ENCODE data around the gene ASB3. TPM values are rescaled to one million over a fixed set of nuclear protein-coding genes. Genes with fewer than 3 reads are reported as not detected.

Gene ASB3
- total and polyA plus RNA-seq, 9 of the 15 experiments (the other 6 are each of a cell fraction or from before 2014, with no cell fraction given): 13.6 to 35.3 (median 18.7) TPM

DNA sequence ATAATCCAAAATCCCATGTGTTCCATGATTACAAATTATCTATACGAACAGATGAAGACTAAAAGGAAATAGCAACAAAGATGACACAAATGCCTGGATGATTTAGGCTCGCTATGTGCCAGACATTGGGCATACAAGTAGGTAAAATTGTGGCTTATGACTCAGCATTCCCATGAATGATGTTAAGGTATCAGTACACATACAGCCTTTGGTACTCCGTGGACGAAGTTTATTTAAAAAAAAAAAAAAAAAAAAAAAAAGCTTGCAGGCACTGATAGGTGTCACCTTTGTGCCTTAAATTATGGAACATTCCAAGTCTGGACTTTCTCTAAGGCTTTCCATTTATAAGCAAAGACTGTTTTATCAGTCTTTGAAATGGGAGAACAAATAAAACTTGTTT, 16.5 kb downstream of the ASB3 start (continued):
- TF ChIP-seq ZBTB40 (IDR thresholded peaks at IDR 0.05) (peak; percentile 72), ZBTB40 (CRISPR knock-in tag; IDR thresholded peaks at IDR 0.05) (no peak), ZNF23 (CRISPR knock-in tag; IDR thresholded peaks at IDR 0.05) (no peak), BACH1 (tag; IDR thresholded peaks at IDR 0.05) (peak; percentile 30; the same call in 1 of the 2 replicates), POLR2AphosphoS2 (IDR thresholded peaks at IDR 0.05; ENCODE audit: low read length) (no peak), RCOR1 (IDR thresholded peaks at IDR 0.05; ENCODE audit: borderline replicate concordance in 1 of 2, low read depth in 2 of 2, low read length in 2 of 2) (peak in 1 of 2 experiments; percentile 14; a peak in 1 of 4 replicates), NFRKB (IDR thresholded peaks at IDR 0.05; ENCODE audit: low read depth) (no peak), MAFF (IDR thresholded peaks at IDR 0.05; ENCODE audit: low read length) (peak; percentile 62), ZKSCAN3 (CRISPR knock-in tag; IDR thresholded peaks at IDR 0.05) (no peak), ZNF75A (CRISPR knock-in tag; IDR thresholded peaks at IDR 0.05) (no peak), NFE2 (IDR thresholded peaks at IDR 0.05; ENCODE audit: low read depth) (peak; percentile 86), KLF1 (tag; IDR thresholded peaks at IDR 0.05) (no peak), MAFK (IDR thresholded peaks at IDR 0.05; ENCODE audit: low read length) (peak; percentile 60; the same call in 1 of the 2 replicates), SMAD4 (CRISPR knock-in tag; conservative IDR thresholded peaks at IDR 0.05) (no peak), ZNF24 (IDR thresholded peaks at IDR 0.05) (no peak), SP1 (CRISPR knock-in tag; IDR thresholded peaks at IDR 0.05) (no peak)
- TF ChIP-seq, protein P1, sequence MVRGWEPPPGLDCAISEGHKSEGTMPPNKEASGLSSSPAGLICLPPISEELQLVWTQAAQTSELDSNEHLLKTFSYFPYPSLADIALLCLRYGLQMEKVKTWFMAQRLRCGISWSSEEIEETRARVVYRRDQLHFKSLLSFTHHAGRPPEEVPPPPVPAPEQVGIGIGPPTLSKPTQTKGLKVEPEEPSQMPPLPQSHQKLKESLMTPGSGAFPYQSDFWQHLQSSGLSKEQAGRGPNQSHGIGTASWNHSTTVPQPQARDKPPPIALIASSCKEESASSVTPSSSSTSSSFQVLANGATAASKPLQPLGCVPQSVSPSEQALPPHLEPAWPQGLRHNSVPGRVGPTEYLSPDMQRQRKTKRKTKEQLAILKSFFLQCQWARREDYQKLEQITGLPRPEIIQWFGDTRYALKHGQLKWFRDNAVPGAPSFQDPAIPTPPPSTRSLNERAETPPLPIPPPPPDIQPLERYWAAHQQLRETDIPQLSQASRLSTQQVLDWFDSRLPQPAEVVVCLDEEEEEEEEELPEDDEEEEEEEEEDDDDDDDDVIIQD (CRISPR knock-in tag; IDR thresholded peaks at IDR 0.05): no peak
